Subcutaneous adipose tissue (tissue), 4 donors: ENCODE results near the gene SPATA31D3. TPM values are rescaled to one million over a fixed set of nuclear protein-coding genes. Genes with fewer than 3 reads are reported as not detected.
"Not testable (repeated sequence)": the region's sequence is repeated elsewhere in the genome, so short reads cannot be mapped to it uniquely, and the experiment has no call there.

Source experiments
- total RNA-seq, 4 donors: library from RNA; depleted of rRNA; stranded (reverse); fragments of >200 nt; gene quantifications; one replicate each; pipeline ENCODE4 v1.1.0, GENCODE V29; 2016
- TF ChIP-seq, protein P1 (sequence below): fragments of 450-650 bp; IDR thresholded peaks from one replicate; pipeline ENCODE4 v1.5.1; 2016; ENCODE audit warnings: low read depth, mild to moderate bottlenecking, control low read depth, antibody characterized with exemption, moderate library complexity

The SPATA31D3 gene
- total RNA-seq, 4 donors from 2014 or later, result not detected

DNA sequence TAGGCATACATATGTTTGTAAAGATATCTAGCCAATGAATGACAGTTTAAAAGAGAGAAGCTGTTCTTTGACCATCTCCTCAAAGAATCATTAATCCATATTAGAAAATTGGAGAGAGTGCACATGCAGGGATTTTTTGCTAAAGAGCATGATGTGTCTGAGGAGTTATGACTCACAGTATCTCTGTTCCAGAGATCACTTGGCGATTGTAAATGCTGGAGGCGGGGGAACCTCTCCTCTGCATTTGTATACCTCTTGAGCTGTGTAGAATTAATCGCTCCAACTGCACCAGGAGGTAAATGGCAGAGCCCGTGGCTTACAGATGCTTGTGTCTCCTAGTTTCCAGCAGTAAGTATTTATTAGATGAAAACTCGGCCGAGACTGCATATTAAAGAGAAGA lies 41.6 kb downstream of the SPATA31D3 start:
- TF ChIP-seq, protein P1, sequence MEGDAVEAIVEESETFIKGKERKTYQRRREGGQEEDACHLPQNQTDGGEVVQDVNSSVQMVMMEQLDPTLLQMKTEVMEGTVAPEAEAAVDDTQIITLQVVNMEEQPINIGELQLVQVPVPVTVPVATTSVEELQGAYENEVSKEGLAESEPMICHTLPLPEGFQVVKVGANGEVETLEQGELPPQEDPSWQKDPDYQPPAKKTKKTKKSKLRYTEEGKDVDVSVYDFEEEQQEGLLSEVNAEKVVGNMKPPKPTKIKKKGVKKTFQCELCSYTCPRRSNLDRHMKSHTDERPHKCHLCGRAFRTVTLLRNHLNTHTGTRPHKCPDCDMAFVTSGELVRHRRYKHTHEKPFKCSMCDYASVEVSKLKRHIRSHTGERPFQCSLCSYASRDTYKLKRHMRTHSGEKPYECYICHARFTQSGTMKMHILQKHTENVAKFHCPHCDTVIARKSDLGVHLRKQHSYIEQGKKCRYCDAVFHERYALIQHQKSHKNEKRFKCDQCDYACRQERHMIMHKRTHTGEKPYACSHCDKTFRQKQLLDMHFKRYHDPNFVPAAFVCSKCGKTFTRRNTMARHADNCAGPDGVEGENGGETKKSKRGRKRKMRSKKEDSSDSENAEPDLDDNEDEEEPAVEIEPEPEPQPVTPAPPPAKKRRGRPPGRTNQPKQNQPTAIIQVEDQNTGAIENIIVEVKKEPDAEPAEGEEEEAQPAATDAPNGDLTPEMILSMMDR, result no peak

GRCh38 chr9:81986051-81986450 lies 42.8 kb downstream of the SPATA31D3 start:
- TF ChIP-seq, protein P1, result no peak

DNA sequence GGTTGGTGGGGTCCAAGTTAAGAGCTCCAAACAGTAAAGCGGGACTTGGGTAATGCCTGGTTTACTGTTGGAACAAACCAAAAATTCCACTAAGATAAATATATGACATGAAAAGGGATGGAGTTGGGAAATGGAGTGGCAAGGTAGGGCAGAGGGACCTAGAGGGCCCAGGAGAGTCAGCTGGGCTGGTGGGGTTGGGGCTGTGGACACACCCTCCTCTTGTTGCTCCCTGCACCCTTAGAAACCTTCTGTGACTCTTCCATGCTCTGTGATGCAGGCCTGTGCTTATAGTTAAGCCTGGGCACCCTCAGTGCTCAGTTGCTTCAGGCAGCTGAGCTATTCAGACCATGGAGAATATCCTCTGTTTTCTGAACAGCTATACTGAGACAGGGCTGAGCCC lies 45.2 kb downstream of the SPATA31D3 start, which contains the start of gene SPATA31D1:
SPATA31D1 (plus strand) TSS at position 301 of the 400 bp plus-strand sequence; CDS start at position 348, 47 bp downstream.
- TF ChIP-seq, protein P1, result not testable (repeated sequence)

GRCh38 chr9:81989700-81990099 lies 46.4 kb downstream of the SPATA31D3 start:
- TF ChIP-seq, protein P1, result no peak

DNA sequence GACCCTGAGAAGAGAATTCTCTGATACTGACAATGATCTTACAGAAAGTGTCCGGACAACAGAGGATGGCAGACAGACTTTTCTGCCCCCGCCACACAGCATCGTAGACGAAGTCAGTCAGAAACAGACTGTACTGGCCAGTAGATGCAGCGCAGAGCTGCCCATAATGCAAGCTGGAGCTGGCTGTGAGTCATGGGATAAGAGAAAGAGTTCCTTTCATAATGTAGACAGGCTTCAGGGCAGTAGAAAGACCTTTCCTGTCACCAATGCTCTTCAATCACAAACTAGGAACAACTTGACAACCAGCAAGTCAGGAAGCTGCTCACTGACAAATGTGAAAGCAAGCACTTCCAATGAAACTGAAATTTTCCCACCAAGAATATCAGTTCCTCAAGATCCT lies 50.4 kb downstream of the SPATA31D3 start:
- TF ChIP-seq, protein P1, result no peak

Other genes with a start within 250 kb of the SPATA31D3 start
- gene SPATA31D4, start 15.1 kb upstream of the SPATA31D3 start, total RNA-seq, result not detected
- not detected for gene SPATA31D1, start 45.3 kb downstream of the SPATA31D3 start, total RNA-seq